ENCODE data around the gene MMD.

The MMD gene

DNA sequence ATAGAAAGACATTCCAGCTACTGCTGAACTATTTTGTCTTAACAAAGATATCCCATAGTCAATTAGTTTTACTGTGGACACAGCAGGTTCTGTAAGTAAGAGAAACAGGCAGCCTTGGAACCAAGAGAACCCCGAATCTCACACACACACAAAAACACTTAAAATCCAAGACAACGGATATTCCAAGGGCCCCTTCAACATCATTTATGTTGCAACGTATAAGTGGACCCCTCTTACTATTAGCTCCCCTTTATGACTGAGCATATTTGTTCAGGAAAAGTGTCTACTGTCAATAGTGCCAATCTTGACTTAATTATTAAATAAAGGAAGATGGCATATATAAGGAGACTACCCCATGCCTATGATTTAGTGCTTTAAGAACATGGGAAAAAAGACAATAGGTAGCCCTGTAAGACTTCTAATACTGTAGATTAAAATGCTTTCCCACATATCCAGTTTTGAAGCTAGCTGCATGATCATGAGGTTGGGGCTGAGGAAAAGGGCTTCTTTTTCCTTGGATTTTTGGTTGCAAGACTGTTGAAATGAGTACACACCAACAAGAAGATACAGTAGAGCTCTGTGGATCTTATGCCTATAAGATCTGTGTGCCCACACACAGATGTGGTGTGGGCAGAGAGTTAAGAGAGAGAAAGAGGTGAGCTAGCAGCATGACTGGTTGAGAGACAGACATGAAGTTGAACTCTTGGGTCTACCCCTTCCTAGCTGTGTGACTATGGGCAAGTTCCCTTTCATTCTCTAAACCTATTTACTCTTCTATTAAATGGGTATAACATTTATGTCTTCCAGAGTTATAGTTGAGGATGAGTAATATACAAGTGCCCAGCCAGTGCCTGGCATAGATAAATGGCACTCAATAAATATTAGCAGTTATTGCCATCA lies 3.0 kb downstream of the MMD start:
- TF ChIP-seq, protein P1, sequence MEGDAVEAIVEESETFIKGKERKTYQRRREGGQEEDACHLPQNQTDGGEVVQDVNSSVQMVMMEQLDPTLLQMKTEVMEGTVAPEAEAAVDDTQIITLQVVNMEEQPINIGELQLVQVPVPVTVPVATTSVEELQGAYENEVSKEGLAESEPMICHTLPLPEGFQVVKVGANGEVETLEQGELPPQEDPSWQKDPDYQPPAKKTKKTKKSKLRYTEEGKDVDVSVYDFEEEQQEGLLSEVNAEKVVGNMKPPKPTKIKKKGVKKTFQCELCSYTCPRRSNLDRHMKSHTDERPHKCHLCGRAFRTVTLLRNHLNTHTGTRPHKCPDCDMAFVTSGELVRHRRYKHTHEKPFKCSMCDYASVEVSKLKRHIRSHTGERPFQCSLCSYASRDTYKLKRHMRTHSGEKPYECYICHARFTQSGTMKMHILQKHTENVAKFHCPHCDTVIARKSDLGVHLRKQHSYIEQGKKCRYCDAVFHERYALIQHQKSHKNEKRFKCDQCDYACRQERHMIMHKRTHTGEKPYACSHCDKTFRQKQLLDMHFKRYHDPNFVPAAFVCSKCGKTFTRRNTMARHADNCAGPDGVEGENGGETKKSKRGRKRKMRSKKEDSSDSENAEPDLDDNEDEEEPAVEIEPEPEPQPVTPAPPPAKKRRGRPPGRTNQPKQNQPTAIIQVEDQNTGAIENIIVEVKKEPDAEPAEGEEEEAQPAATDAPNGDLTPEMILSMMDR (IDR thresholded peaks at IDR 0.05; ENCODE audit: borderline replicate concordance, insufficient read depth, low read depth, low read length), result no peak
- no peak overlapping the region for H3K4me3 ChIP-seq (ENCODE audit: low read depth, low read length)

DNA sequence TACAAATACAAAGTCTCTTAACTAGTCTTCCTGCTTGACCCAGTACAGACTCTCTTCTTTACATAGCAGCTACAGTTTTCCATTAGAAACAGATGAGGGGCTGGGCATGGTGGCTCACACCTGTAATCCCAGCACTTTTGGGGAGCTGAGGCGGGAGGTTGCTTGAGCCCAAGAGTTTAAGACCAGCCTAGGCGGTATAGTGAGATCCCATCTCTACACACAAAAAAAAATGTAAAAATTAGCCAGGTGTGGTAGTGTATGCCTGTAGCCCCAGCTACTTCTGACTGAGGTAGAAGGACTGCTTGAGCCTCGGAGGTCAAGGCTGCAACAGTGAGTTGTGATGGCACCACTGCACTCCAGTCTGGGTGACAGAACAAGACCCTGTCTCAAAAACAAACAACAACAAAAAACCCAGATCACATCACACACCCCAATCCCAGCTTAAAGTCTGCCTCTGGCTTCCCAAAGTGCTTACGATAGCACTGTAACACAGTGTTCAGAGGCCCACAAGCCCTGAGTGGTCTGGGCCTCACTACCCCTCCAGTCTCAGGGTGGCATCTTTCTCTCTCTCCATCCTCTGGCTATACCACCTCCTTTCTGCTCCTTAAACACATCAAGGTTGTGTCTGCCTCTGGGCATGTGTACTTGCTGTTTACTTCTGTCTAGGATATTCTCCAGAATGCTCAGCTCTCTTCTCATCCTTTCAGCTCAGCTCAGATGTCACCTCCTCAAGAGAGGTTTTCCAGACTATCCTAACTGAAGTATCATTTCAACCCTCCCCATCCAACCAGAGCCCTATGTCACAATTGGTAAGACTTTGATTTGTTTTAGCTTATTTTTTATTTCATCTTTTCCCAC lies 4.0 kb downstream of the MMD start:
- TF ChIP-seq, protein P1 (IDR thresholded peaks at IDR 0.05; ENCODE audit: borderline replicate concordance, insufficient read depth, low read depth, low read length), result no peak
- no peak overlapping the region for H3K4me3 ChIP-seq (ENCODE audit: low read depth, low read length)

DNA sequence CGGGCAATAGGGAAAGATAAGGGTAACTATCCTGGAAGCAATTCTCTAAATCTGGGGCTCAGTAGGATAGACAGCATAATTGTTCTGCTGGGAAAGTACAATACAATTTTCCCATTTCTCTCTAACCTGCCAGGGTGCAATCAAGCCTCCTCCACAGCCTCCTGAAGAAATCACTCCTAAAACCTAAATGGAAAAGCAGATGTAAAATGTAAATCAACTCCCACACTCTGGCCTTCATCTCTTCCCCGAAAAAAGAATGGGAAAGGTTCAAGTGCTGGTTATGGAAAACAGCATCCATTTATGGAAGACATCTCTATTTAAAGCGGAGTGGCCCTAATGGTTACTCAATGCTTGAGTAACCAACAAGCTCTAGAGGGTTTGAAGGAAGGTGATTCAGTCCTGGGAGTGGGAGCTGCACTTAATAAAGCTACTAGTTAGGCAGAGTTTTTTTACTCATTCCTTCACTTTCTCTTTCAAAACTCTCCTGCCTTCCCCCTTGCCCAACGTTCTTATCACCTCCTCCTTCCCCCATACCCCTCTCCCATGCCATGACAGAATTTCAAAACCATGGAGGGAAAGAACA lies 5.1 kb downstream of the MMD start:
- H3K4me3 ChIP-seq (ENCODE audit: low read depth, low read length), result no peak overlapping the region
- TF ChIP-seq, protein P1 (IDR thresholded peaks at IDR 0.05; ENCODE audit: borderline replicate concordance, insufficient read depth, low read depth, low read length), result no peak

DNA sequence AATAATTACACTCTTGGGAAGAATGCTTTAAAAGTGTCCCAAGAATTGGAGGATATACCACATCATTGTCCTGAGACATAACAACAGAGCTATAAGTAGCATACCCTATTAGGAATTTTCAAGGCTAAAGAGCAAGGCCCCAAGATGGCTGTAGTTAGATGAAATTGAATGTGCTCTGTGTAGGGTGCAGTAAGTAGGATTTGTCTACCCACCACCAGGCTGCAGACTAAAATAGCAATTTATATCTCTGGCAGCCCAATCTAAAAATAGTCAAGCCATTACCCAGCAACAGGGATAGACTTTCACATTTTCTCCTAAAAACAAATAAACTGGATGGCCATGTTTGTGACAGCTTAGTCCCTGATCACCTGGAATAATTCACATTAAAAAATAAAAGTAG lies 5.6 kb downstream of the MMD start:
- TF ChIP-seq, protein P1 (IDR thresholded peaks at IDR 0.05; ENCODE audit: borderline replicate concordance, insufficient read depth, low read depth, low read length), result no peak
- H3K4me3 ChIP-seq (ENCODE audit: low read depth, low read length), result no peak overlapping the region

DNA sequence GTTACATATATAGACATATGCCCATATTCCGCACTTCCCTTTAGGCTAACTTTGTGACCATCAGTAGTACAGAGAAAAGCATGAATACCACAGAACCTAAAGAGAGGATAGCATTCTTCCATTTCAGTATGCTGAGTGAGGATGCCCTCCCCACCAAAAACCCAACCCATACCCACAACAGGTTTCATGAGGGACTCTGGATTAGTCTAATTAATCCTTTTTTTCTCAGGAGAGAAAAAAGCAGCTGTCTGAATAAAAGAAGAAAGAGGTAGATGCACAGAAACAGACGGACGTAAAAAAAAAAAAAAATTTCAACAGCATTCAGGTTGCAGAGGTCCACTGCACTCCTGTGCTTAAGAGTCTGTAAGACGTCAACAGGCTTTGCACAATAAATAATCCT lies 6.7 kb downstream of the MMD start:
- TF ChIP-seq, protein P1 (IDR thresholded peaks at IDR 0.05; ENCODE audit: borderline replicate concordance, insufficient read depth, low read depth, low read length), result no peak
- no peak overlapping the region for H3K4me3 ChIP-seq (ENCODE audit: low read depth, low read length)

DNA sequence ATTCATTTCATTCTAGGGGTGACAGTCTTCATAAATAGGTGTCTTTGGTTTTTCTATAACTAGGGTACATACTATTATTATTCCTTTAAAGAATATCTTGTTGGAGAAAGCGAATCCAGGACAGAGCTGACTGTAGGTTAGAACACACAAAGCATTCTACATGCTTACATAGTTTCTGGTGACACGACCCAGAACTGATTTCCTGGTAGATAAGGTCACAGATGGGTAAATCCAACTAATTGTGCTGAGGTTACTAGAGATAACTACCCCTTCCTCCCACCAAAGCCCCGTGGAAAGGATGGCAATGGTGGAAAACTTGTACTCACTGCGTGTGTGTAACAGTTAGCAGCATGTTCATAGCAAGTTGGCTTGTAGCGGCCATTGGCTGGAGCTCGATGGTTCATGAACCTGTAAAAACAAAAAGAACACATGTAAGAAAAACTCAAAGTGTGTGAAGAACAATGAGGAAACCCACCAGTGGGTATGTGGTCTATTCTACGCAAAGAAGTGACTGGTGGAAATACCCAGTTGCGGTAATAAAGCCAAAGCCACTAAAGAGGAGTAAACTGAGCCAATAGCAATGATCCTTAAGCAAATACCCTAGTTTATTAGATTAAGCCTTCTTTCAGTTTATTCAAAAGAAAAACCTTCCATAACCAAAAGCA lies 7.7 kb downstream of the MMD start:
- TF ChIP-seq, protein P1 (IDR thresholded peaks at IDR 0.05; ENCODE audit: borderline replicate concordance, insufficient read depth, low read depth, low read length), result no peak
- H3K4me3 ChIP-seq (ENCODE audit: low read depth, low read length), result no peak overlapping the region

All from GM12875 (cell line).